ENCODE results near the gene DOK5.

DNA sequence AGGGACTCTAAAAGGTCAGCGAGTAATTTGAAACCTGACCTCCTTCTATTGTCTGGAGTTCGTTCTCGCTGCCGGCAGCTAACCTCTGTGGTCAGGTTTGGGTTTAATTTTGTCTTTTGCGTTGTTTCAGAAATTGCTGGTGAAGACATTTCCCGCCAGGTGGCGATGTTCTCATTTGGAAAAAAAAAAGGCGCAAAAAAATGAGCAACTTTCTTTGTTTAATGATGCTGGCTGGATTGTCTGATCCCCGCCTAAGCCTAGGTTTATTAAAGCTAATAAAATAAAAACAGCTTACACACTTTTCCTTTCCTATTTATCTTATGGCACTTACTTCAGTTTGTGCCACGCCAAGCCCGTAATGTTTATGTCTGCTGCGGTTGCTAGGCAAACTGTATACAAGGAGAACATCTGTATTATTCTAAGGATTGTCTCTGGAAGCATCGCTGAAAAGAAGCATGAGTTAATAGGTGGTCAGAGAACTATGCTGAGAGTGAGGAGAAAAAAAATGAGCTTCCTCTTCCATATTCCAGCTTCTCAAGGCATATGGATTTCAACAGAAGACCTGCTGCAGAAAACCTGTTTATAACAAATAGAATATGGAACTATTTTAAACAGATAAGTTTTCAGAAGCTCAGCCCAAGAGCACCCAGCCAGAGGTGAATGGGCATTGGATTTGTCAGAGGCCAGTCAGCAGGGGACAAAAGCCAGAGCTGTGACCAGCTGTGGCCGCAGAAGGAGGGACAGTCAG lies 205.7 kb downstream of the DOK5 start:
- TF ChIP-seq, protein P1, sequence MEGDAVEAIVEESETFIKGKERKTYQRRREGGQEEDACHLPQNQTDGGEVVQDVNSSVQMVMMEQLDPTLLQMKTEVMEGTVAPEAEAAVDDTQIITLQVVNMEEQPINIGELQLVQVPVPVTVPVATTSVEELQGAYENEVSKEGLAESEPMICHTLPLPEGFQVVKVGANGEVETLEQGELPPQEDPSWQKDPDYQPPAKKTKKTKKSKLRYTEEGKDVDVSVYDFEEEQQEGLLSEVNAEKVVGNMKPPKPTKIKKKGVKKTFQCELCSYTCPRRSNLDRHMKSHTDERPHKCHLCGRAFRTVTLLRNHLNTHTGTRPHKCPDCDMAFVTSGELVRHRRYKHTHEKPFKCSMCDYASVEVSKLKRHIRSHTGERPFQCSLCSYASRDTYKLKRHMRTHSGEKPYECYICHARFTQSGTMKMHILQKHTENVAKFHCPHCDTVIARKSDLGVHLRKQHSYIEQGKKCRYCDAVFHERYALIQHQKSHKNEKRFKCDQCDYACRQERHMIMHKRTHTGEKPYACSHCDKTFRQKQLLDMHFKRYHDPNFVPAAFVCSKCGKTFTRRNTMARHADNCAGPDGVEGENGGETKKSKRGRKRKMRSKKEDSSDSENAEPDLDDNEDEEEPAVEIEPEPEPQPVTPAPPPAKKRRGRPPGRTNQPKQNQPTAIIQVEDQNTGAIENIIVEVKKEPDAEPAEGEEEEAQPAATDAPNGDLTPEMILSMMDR (IDR thresholded peaks at IDR 0.05; ENCODE audit: control extremely low read depth in 1 of 3, insufficient read depth in 1 of 3, low read depth in 1 of 3, low read length in 3 of 3): peak in 2 of 3 experiments; percentile 55 to 56; a peak in 3 of 4 replicates
- TF ChIP-seq SP1 (IDR thresholded peaks at IDR 0.05; ENCODE audit: low read depth, low read length) (no peak), ASH2L (IDR thresholded peaks at IDR 0.05; ENCODE audit: low read length) (no peak)
- TF ChIP-seq, protein P2, sequence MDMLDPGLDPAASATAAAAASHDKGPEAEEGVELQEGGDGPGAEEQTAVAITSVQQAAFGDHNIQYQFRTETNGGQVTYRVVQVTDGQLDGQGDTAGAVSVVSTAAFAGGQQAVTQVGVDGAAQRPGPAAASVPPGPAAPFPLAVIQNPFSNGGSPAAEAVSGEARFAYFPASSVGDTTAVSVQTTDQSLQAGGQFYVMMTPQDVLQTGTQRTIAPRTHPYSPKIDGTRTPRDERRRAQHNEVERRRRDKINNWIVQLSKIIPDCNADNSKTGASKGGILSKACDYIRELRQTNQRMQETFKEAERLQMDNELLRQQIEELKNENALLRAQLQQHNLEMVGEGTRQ (IDR thresholded peaks at IDR 0.05; ENCODE audit: low read length): no peak
